PFSK-1 (cell line): Measurements from ENCODE around the gene CTXN2.

Experiments used
- FOXP2 ChIP-seq: optimal IDR thresholded peaks from 2 replicates; pipeline ENCODE3; 2011; ENCODE audit warnings: borderline replicate concordance, control low read depth, inconsistent platforms; ENCODE audit not compliant: insufficient read depth; ENCODE audit errors: extremely low read length, extremely low read depth
- POLR2AphosphoS5 ChIP-seq: IDR thresholded peaks from 2 replicates; pipeline ENCODE4 v1.6.1; 2012; ENCODE audit warnings: low read depth, mild to moderate bottlenecking, control low read depth, low read length, moderate library complexity
- REST ChIP-seq, 2 experiments: IDR thresholded peaks; 2 replicates each; pipeline versions ENCODE4 v1.6.1 to v1.8.0; 2011 to 2012; ENCODE audit warnings: low read depth in 2 of 2, low read length in 2 of 2, control low read depth in 1 of 2, inconsistent platforms in 1 of 2, mild to moderate bottlenecking in 1 of 2, moderate library complexity in 1 of 2; ENCODE audit not compliant: insufficient read depth in 1 of 2
- SIN3A ChIP-seq: IDR thresholded peaks from 2 replicates; pipeline ENCODE4 v1.6.1; 2012; ENCODE audit warnings: mild to moderate bottlenecking, low read length, moderate library complexity, borderline replicate concordance; ENCODE audit not compliant: insufficient read depth
- TAF1 ChIP-seq: IDR thresholded peaks from 2 replicates; pipeline ENCODE4 v1.6.1; 2012; ENCODE audit warnings: low read length, control low read depth, borderline replicate concordance; ENCODE audit not compliant: insufficient read depth

CTXN2 gene

GRCh38 chr15:48221261-48221660, 29.8 kb downstream of the CTXN2 start:
- TF ChIP-seq TAF1 (no peak), FOXP2 (no peak), REST (IDR thresholded peaks at IDR 0.05; ENCODE audit: insufficient read depth in 1 of 2, low read depth in 2 of 2, low read length in 2 of 2) (no peak), SIN3A (no peak), POLR2AphosphoS5 (no peak)

GRCh38 chr15:48221885-48222284, 30.4 kb downstream of the CTXN2 start:
- no peak for TF ChIP-seq POLR2AphosphoS5
- TF ChIP-seq REST (IDR thresholded peaks at IDR 0.05; ENCODE audit: insufficient read depth in 1 of 2, low read depth in 2 of 2, low read length in 2 of 2), result no peak
- no peak for TF ChIP-seq TAF1
- no peak for TF ChIP-seq SIN3A
- no peak for TF ChIP-seq FOXP2

GRCh38 chr15:48222627-48223026, 31.2 kb downstream of the CTXN2 start:
- TF ChIP-seq TAF1, result no peak
- TF ChIP-seq SIN3A, result no peak
- no peak for TF ChIP-seq FOXP2
- no peak for TF ChIP-seq REST (IDR thresholded peaks at IDR 0.05; ENCODE audit: insufficient read depth in 1 of 2, low read depth in 2 of 2, low read length in 2 of 2)
- no peak for TF ChIP-seq POLR2AphosphoS5

- no peak for TF ChIP-seq SIN3A
- no peak for TF ChIP-seq TAF1
- no peak for TF ChIP-seq REST (IDR thresholded peaks at IDR 0.05; ENCODE audit: insufficient read depth in 1 of 2, low read depth in 2 of 2, low read length in 2 of 2)
- no peak for TF ChIP-seq FOXP2
- TF ChIP-seq POLR2AphosphoS5, result no peak
These were observed 34.3 kb downstream of the CTXN2 start for GRCh38 chr15:48225771-48226170.

GRCh38 chr15:48230498-48230897, 39.0 kb downstream of the CTXN2 start:
- TF ChIP-seq TAF1 (no peak), POLR2AphosphoS5 (no peak), SIN3A (no peak), FOXP2 (no peak), REST (IDR thresholded peaks at IDR 0.05; ENCODE audit: insufficient read depth in 1 of 2, low read depth in 2 of 2, low read length in 2 of 2) (no peak)
